Ovary (tissue), 9 donors: ENCODE measurements around the gene GHRH. TPM values are rescaled to one million over a fixed set of nuclear protein-coding genes. Genes with fewer than 3 reads are reported as not detected.
A peak's percentile ranks its signal among the peaks of the same experiment; 100 is the strongest.

Experiments
- DNase-seq, 5 donors: peaks; one replicate each; pipeline ENCODE4 v3.0.0-alpha.2; 2019 to 2020
- H3K27ac ChIP-seq, 2 donors: fragments of 200-600 bp; one replicate each; pipeline versions ENCODE4 v1.5.1 to v1.8.0; 2019 to 2022
- H3K27me3 ChIP-seq: fragments of 200-600 bp; one replicate; pipeline ENCODE4 v1.8.0; 2022
- H3K36me3 ChIP-seq: fragments of 200-600 bp; sonication (generic); one replicate; pipeline ENCODE4 v1.5.1; 2019
- H3K4me1 ChIP-seq: one replicate; pipeline ENCODE4 v1.8.1; 2013; ENCODE audit warnings: mild to moderate bottlenecking, moderate library complexity; ENCODE audit not compliant: insufficient read depth
- H3K4me3 ChIP-seq: fragments of 200-600 bp; sonication (generic); one replicate; pipeline ENCODE4 v1.5.1; 2017
- H3K9me3 ChIP-seq, 2 donors: fragments of 200-600 bp in 1 of 2; sonication (generic) in 1 of 2; one replicate each; pipeline versions ENCODE4 v1.5.1 to v1.8.1; 2013 to 2019; ENCODE audit warnings: mild to moderate bottlenecking in 1 of 2, moderate library complexity in 1 of 2
- EP300 ChIP-seq: sonication (generic); formaldehyde crosslinking; IDR thresholded peaks from one replicate; pipeline ENCODE4 v1.6.1; 2017; ENCODE audit warnings: antibody characterized with exemption
- POLR2A ChIP-seq: fragments of 450-650 bp; IDR thresholded peaks from one replicate; pipeline ENCODE4 v1.6.1; 2017; ENCODE audit warnings: antibody characterized with exemption, mild to moderate bottlenecking, moderate library complexity
- WGBS, 3 donors: extraction: QIAGEN DNeasy Blood & Tissue Kit in 1 of 3; methylation state at CpG; one replicate each; pipeline versions ENCODE4 v1.1.5 to v1.1.7; 2013 to 2017; 5-methylcytosine and 5-hydroxymethylcytosine counted together
- intact Hi-C, 4 donors: fragments of 100-400 bp; cut with DNase I; formaldehyde crosslinking; loops; one replicate each; pipeline versions ENCODE4 v1.11.0 to v1.15.1; 2022 to 2023
- polyA plus RNA-seq, 2 donors: library from polyadenylated mRNA; stranded (reverse); fragments of 200-250 nt in 1 of 2; fragments of 350-450 nt in 1 of 2; fragmentation: Illumina TruSeq in 1 of 2; extraction: RNeasy Lipid Tissue Mini Kit (QIAGEN cat#74804) in 1 of 2; gene quantifications; one replicate each; pipeline ENCODE4 v1.2.3, GENCODE V29; 2013 to 2014
- total RNA-seq, 7 donors: library from RNA; depleted of rRNA in 2 of 7; stranded (reverse); fragments of >200 nt in 2 of 7; fragmentation: NEBNext Ultra II Directional in 3 of 7; extraction: Animal tissue kit (Norgen Biotek cat#: 25700) in 3 of 7; gene quantifications; one replicate each; pipeline versions ENCODE4 v1.1.0 to v1.2.4, GENCODE V29; 2016 to 2023
- TF ChIP-seq, protein P1 (sequence below), 3 donors: fragments of 450-650 bp in 2 of 3; fragments of 200-600 bp in 1 of 3; IDR thresholded peaks; one replicate each; pipeline versions ENCODE4 v1.5.1 to v1.8.0; 2016 to 2022; ENCODE audit warnings: antibody characterized with exemption in 3 of 3, mild to moderate bottlenecking in 1 of 3
- donor health status: DM: no; HTN: no; CAD: no; lungs with moderate emphysema.
- donor health status: DM: no; HTN: no; CAD: no.
- donor health status: Bipolar disorder and iron deficiency.
- donor health status: DM: yes; HTN: yes; CAD: no.
- donor health status: DM: no; HTN: no; CAD: no.
- donor health status: DM: yes; HTN: yes; CAD: no.

Gene GHRH
- total and polyA plus RNA-seq, 9 donors = not detected

- no peaks in the 10 kb centered on the region for H3K4me1 ChIP-seq
- no peak overlapping the region for H3K4me3 ChIP-seq
- no peaks in the 10 kb centered on the region for H3K36me3 ChIP-seq
- H3K27me3 ChIP-seq = no peaks in the 10 kb centered on the region
- no peak for TF ChIP-seq POLR2A
- TF ChIP-seq, protein P1, sequence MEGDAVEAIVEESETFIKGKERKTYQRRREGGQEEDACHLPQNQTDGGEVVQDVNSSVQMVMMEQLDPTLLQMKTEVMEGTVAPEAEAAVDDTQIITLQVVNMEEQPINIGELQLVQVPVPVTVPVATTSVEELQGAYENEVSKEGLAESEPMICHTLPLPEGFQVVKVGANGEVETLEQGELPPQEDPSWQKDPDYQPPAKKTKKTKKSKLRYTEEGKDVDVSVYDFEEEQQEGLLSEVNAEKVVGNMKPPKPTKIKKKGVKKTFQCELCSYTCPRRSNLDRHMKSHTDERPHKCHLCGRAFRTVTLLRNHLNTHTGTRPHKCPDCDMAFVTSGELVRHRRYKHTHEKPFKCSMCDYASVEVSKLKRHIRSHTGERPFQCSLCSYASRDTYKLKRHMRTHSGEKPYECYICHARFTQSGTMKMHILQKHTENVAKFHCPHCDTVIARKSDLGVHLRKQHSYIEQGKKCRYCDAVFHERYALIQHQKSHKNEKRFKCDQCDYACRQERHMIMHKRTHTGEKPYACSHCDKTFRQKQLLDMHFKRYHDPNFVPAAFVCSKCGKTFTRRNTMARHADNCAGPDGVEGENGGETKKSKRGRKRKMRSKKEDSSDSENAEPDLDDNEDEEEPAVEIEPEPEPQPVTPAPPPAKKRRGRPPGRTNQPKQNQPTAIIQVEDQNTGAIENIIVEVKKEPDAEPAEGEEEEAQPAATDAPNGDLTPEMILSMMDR (IDR thresholded peaks at IDR 0.05) = no peak
- no peak for TF ChIP-seq EP300
- no peaks in the 10 kb centered on the region for H3K9me3 ChIP-seq
- intact Hi-C loops = loop anchor here in 2 of 4 donors (5.0 kb wide), 1 partner anchor 99 kb away; no protein-coding TSS in a partner anchor
- no peak overlapping the region for H3K27ac ChIP-seq
- 77 to 89% (median 86%) methylated on average over 9 of the region's 9 CpGs for WGBS, 3 donors
- DNase-seq = no peak
These were observed 22.0 kb upstream of the GHRH start for GRCh38 chr20:37283530-37284195.

GRCh38 chr20:37282556-37282955 is 20.9 kb upstream of the GHRH start:
- no peak for TF ChIP-seq EP300
- TF ChIP-seq POLR2A = no peak
- TF ChIP-seq, protein P1 (IDR thresholded peaks at IDR 0.05) = peak in 2 of 3 donors; percentile 46 to 63

DNA sequence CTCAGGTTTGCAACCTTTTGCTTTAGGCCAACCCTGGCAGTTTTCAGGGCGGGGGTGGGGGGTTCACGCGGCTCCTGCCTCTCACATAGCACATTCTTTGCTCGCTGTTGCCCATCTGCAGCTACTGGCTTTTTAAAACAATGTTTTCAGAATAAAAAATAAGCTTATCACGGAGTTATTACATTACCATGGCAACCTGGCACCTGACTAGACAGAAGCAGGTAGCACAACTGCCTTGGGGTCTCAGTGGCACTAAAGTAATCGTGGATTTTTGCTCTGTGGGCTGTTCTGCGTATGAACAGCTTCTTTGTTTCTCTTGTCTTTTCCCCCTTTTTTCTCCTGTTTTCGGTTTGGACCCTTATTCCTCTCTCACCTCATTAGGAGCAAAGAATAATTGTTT is 18.8 kb upstream of the GHRH start:
- no peak overlapping the region for H3K4me3 ChIP-seq
- H3K9me3 ChIP-seq = no peaks in the 10 kb centered on the region
- no peak for DNase-seq
- WGBS, 3 donors = 68 to 83% (median 82%) methylated on average over 8 of the region's 8 CpGs
- H3K27ac ChIP-seq = no peak overlapping the region
- H3K4me1 ChIP-seq = peaks cover 5% of the 10 kb centered on the region
- intact Hi-C loops = loop anchor here in 2 of 4 donors (5.0 kb wide), 1 partner anchor 102 kb away; no protein-coding TSS in a partner anchor
- H3K36me3 ChIP-seq = no peaks in the 10 kb centered on the region
- TF ChIP-seq, protein P1 (IDR thresholded peaks at IDR 0.05) = no peak
- TF ChIP-seq EP300 (no peak), POLR2A (no peak)
- H3K27me3 ChIP-seq = no peaks in the 10 kb centered on the region

More at GRCh38 chr20:37282556-37282955, 20.9 kb upstream of the GHRH start:
- intact Hi-C loops = loop anchor here in 2 of 4 donors (5.0 kb wide), 1 partner anchor 100 kb away; no protein-coding TSS in a partner anchor
- WGBS, 3 donors = 13 to 24% (median 23%) methylated on average over 6 of the region's 6 CpGs
- no peak overlapping the region for H3K27ac ChIP-seq
- no peak overlapping the region for H3K4me3 ChIP-seq
- H3K27me3 ChIP-seq = no peaks in the 10 kb centered on the region
- peak in 1 of 5 donors; percentile 64 for DNase-seq
- peaks cover 2% of the 10 kb centered on the region for H3K4me1 ChIP-seq
- no peaks in the 10 kb centered on the region for H3K36me3 ChIP-seq
- no peaks in the 10 kb centered on the region for H3K9me3 ChIP-seq

- DNase-seq = no peak
- H3K9me3 ChIP-seq = no peaks in the 10 kb centered on the region
- no peak overlapping the region for H3K27ac ChIP-seq
- WGBS, 3 donors = 67 to 78% (median 68%) methylated on average over 7 to 8 of the region's 8 CpGs
- intact Hi-C loops = loop anchor here in 2 of 4 donors (5.0 kb wide), 1 partner anchor 102 kb away; no protein-coding TSS in a partner anchor
- peaks cover 5% of the 10 kb centered on the region for H3K4me1 ChIP-seq
- TF ChIP-seq, protein P1 (IDR thresholded peaks at IDR 0.05) = no peak
- TF ChIP-seq POLR2A (no peak), EP300 (no peak)
- no peaks in the 10 kb centered on the region for H3K27me3 ChIP-seq
- H3K36me3 ChIP-seq = no peaks in the 10 kb centered on the region
- H3K4me3 ChIP-seq = no peak overlapping the region
These were observed 18.2 kb upstream of the GHRH start for GRCh38 chr20:37279820-37280219.
